ENCODE results near the gene COBLL1.

The COBLL1 gene

DNA sequence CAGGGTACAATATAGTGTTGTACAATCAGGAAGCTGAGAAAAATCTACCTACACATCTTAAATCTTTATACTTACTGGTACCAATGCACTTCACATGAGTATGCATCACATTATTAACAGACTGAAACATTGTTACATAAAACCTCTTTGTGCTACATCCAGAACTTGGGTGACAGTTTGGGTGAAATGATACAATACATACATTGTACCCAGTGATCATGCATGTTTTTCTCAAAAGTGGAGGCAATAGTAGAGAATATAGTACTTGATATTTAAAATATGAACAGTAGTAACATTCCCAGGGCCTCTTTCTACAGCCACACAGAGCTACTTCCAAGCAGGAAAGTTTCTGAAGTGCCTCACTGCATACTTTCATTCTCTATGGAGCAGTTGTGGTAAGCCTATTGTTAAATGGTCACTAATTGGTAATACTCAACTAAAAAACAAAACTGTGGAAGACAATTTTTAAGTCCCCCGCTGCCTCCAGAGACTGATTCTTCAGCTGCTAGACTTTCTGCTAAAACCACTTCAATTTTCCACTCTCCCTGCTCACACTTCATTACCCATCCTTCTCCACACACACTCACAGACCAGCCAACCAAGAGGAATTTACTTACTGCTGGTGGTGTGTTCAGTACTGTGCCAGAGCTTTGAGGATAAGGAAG is 197.5 kb downstream of the COBLL1 start:
- no peak overlapping the region for H3K27ac ChIP-seq (ENCODE audit: low read depth in 2 of 2, low read length in 2 of 2)
- H3K4me3 ChIP-seq (ENCODE audit: low read length in 2 of 2), result no peak overlapping the region
- H3K27me3 ChIP-seq (ENCODE audit: control insufficient read depth in 2 of 2, insufficient read depth in 2 of 2, low read length in 2 of 2), result no peaks in the 10 kb centered on the region
- no peak overlapping the region for H3K9ac ChIP-seq (ENCODE audit: low read depth in 1 of 2, low read length in 2 of 2)
- no peaks in the 10 kb centered on the region for H3K4me1 ChIP-seq (ENCODE audit: control insufficient read depth in 2 of 2, insufficient read depth in 2 of 2, low read length in 2 of 2)
- no peaks in the 10 kb centered on the region for H3K9me3 ChIP-seq (ENCODE audit: control insufficient read depth in 2 of 2, low read length in 2 of 2)
- H3K36me3 ChIP-seq (ENCODE audit: control insufficient read depth in 2 of 2, insufficient read depth in 2 of 2, low read length in 2 of 2), result no peaks in the 10 kb centered on the region

DNA sequence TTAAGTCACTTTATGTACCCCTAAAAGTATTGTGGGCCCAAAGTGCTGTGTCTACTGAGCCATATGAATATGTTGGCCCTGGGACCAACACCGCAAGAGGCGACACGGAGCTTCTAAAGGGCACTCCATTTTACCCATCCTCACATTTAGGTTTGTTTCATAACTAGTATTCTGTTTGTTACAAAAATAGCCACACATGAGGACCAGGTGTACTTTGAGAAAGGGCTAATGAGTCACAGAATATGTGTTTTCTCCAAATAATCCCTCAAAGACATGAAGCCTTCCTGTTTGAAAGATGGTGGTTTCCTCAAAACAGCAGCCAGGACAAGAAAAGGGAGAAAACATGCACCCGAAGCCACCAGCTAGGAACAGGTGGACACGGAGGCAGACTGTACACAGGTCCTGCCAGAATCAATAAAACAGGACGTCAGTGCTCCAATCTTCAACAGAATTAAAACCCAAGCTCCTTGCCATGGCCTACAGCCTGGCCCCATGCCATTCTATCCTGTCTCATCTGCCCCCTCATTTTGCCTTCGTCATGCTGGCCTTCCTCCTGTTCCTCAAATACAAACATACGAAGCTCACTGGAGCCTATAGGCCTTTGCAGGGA is 198.6 kb downstream of the COBLL1 start:
- H3K27me3 ChIP-seq (ENCODE audit: control insufficient read depth in 2 of 2, insufficient read depth in 2 of 2, low read length in 2 of 2), result no peaks in the 10 kb centered on the region

DNA sequence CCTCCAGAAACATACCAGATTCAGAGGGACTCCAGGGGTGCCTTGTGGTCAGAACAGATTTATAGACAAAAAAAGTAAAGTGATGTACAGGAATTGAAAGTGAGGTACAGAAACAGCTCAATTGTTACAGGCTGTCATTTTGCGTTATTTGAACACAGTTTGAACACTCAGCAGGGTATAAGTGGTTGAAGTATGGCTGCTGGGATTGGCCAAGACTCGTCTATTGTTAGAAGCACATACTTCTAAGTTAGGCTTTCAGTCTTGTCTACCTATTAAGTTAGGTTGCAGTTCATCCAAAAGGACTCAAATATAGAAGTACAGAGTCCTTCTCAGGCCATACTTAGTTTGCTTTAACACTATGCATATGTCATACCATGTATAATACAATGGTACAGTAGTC is 199.4 kb downstream of the COBLL1 start:
- H3K9me3 ChIP-seq (ENCODE audit: control insufficient read depth in 2 of 2, low read length in 2 of 2), result no peaks in the 10 kb centered on the region
- no peaks in the 10 kb centered on the region for H3K27me3 ChIP-seq (ENCODE audit: control insufficient read depth in 2 of 2, insufficient read depth in 2 of 2, low read length in 2 of 2)
- no peaks in the 10 kb centered on the region for H3K4me1 ChIP-seq (ENCODE audit: control insufficient read depth in 2 of 2, insufficient read depth in 2 of 2, low read length in 2 of 2)
- no peak overlapping the region for H3K27ac ChIP-seq (ENCODE audit: low read depth in 2 of 2, low read length in 2 of 2)
- no peak overlapping the region for H3K9ac ChIP-seq (ENCODE audit: low read depth in 1 of 2, low read length in 2 of 2)
- H3K36me3 ChIP-seq (ENCODE audit: control insufficient read depth in 2 of 2, insufficient read depth in 2 of 2, low read length in 2 of 2), result no peaks in the 10 kb centered on the region
- H3K4me3 ChIP-seq (ENCODE audit: low read length in 2 of 2), result no peak overlapping the region

More for the DNA sequence above, 198.6 kb downstream of the COBLL1 start:
- H3K36me3 ChIP-seq (ENCODE audit: control insufficient read depth in 2 of 2, insufficient read depth in 2 of 2, low read length in 2 of 2), result no peaks in the 10 kb centered on the region
- H3K4me3 ChIP-seq (ENCODE audit: low read length in 2 of 2), result no peak overlapping the region
- H3K9ac ChIP-seq (ENCODE audit: low read depth in 1 of 2, low read length in 2 of 2), result no peak overlapping the region
- no peaks in the 10 kb centered on the region for H3K9me3 ChIP-seq (ENCODE audit: control insufficient read depth in 2 of 2, low read length in 2 of 2)
- H3K27ac ChIP-seq (ENCODE audit: low read depth in 2 of 2, low read length in 2 of 2), result no peak overlapping the region
- no peaks in the 10 kb centered on the region for H3K4me1 ChIP-seq (ENCODE audit: control insufficient read depth in 2 of 2, insufficient read depth in 2 of 2, low read length in 2 of 2)
